T-helper 1 cell treated with Interleukin-12 subunit alpha and Interleukin-12 subunit beta and Interleukin-4 antibody, amounts not matched to agents 30 μg/mL and 1 μg/mL, for 36 hours (primary cell): ENCODE data around the gene ENTPD8.
"Not testable (repeated sequence)": the region's sequence is repeated elsewhere in the genome, so short reads cannot be mapped to it uniquely, and the experiment has no call there.

Experiments used
- H3K27ac Mint-ChIP-seq: one replicate; pipeline ENCODE4 v1.8.0; 2021; ENCODE audit warnings: mild to moderate bottlenecking, mixed read lengths
- H3K27me3 Mint-ChIP-seq: one replicate; pipeline ENCODE4 v1.8.0; 2021; ENCODE audit warnings: low read depth, mixed read lengths
- H3K36me3 Mint-ChIP-seq: one replicate; pipeline ENCODE4 v1.8.0; 2021; ENCODE audit warnings: low read depth, mixed read lengths
- H3K4me1 Mint-ChIP-seq: one replicate; pipeline ENCODE4 v1.8.0; 2021; ENCODE audit warnings: low read depth, mixed read lengths
- H3K4me3 Mint-ChIP-seq: one replicate; pipeline ENCODE4 v1.8.0; 2021; ENCODE audit warnings: mild to moderate bottlenecking, moderate library complexity, mixed read lengths
- H3K9me3 Mint-ChIP-seq: one replicate; pipeline ENCODE4 v1.8.0; 2021; ENCODE audit warnings: mixed read lengths

ENTPD8 gene

GRCh38 chr9:137479892-137480685 lies 38.9 kb upstream of the ENTPD8 start:
- Mint-ChIP-seq H3K27ac (no peak overlapping the region), H3K4me3 (no peak overlapping the region), H3K4me1 (peaks cover 5% of the 10 kb centered on the region), H3K27me3 (no peaks in the 10 kb centered on the region), H3K36me3 (peaks cover 3% of the 10 kb centered on the region), H3K9me3 (peaks cover 9% of the 10 kb centered on the region)

- Mint-ChIP-seq H3K27me3 (no peaks in the 10 kb centered on the region), H3K4me3 (no peak overlapping the region), H3K36me3 (peaks cover 3% of the 10 kb centered on the region), H3K9me3 (peaks cover 12% of the 10 kb centered on the region), H3K27ac (no peak overlapping the region), H3K4me1 (peaks cover 5% of the 10 kb centered on the region)
Measured at GRCh38 chr9:137478962-137479861, 38.1 kb upstream of the ENTPD8 start.

GRCh38 chr9:137478613-137478961 lies 37.4 kb upstream of the ENTPD8 start:
- H3K27ac Mint-ChIP-seq, result no peak overlapping the region

GRCh38 chr9:137477778-137478612 lies 36.8 kb upstream of the ENTPD8 start:
- peaks cover 23% of the 10 kb centered on the region for H3K9me3 Mint-ChIP-seq
- H3K4me1 Mint-ChIP-seq, result peaks cover 5% of the 10 kb centered on the region
- no peak overlapping the region for H3K27ac Mint-ChIP-seq
- no peaks in the 10 kb centered on the region for H3K27me3 Mint-ChIP-seq
- H3K4me3 Mint-ChIP-seq, result no peak overlapping the region
- peaks cover 3% of the 10 kb centered on the region for H3K36me3 Mint-ChIP-seq

More at GRCh38 chr9:137478613-137478961, 37.4 kb upstream of the ENTPD8 start:
- Mint-ChIP-seq H3K27me3 (no peaks in the 10 kb centered on the region), H3K4me3 (no peak overlapping the region), H3K4me1 (peaks cover 5% of the 10 kb centered on the region), H3K36me3 (peaks cover 3% of the 10 kb centered on the region), H3K9me3 (peaks cover 19% of the 10 kb centered on the region)

- H3K27ac Mint-ChIP-seq, result no peak overlapping the region
- no peaks in the 10 kb centered on the region for H3K27me3 Mint-ChIP-seq
- H3K4me1 Mint-ChIP-seq, result peaks cover 1% of the 10 kb centered on the region
- peaks cover 26% of the 10 kb centered on the region for H3K9me3 Mint-ChIP-seq
- H3K36me3 Mint-ChIP-seq, result peaks cover 3% of the 10 kb centered on the region
- H3K4me3 Mint-ChIP-seq, result no peak overlapping the region
Measured at GRCh38 chr9:137476856-137477255, 35.7 kb upstream of the ENTPD8 start.

GRCh38 chr9:137475666-137476065 lies 34.5 kb upstream of the ENTPD8 start:
- H3K27me3 Mint-ChIP-seq, result no peaks in the 10 kb centered on the region
- peaks cover 26% of the 10 kb centered on the region for H3K9me3 Mint-ChIP-seq
- peaks cover 2% of the 10 kb centered on the region for H3K4me1 Mint-ChIP-seq
- peaks cover 3% of the 10 kb centered on the region for H3K36me3 Mint-ChIP-seq
- no peak overlapping the region for H3K27ac Mint-ChIP-seq
- no peak overlapping the region for H3K4me3 Mint-ChIP-seq

GRCh38 chr9:137474271-137474670 lies 33.1 kb upstream of the ENTPD8 start:
- Mint-ChIP-seq H3K27ac (no peak overlapping the region), H3K27me3 (peaks cover 5% of the 10 kb centered on the region), H3K4me3 (no peak overlapping the region), H3K4me1 (peaks cover 5% of the 10 kb centered on the region), H3K36me3 (peaks cover 3% of the 10 kb centered on the region), H3K9me3 (peaks cover 26% of the 10 kb centered on the region)

- Mint-ChIP-seq H3K27me3 (peaks cover 13% of the 10 kb centered on the region), H3K36me3 (peaks cover 2% of the 10 kb centered on the region), H3K4me1 (peaks cover 5% of the 10 kb centered on the region), H3K4me3 (no peak overlapping the region), H3K9me3 (peaks cover 20% of the 10 kb centered on the region), H3K27ac (no peak overlapping the region)
Measured at GRCh38 chr9:137470785-137471184, 29.6 kb upstream of the ENTPD8 start.

GRCh38 chr9:137467896-137468295 lies 26.7 kb upstream of the ENTPD8 start:
- Mint-ChIP-seq H3K27me3 (peaks cover 13% of the 10 kb centered on the region), H3K27ac (no peak overlapping the region), H3K36me3 (no peaks in the 10 kb centered on the region), H3K9me3 (peaks cover 2% of the 10 kb centered on the region), H3K4me1 (peaks cover 5% of the 10 kb centered on the region), H3K4me3 (no peak overlapping the region)

GRCh38 chr9:137467161-137467581 lies 26.0 kb upstream of the ENTPD8 start:
- H3K4me3 Mint-ChIP-seq, result no peak overlapping the region
- no peaks in the 10 kb centered on the region for H3K9me3 Mint-ChIP-seq
- peaks cover 13% of the 10 kb centered on the region for H3K27me3 Mint-ChIP-seq
- H3K36me3 Mint-ChIP-seq, result no peaks in the 10 kb centered on the region
- no peak overlapping the region for H3K27ac Mint-ChIP-seq
- peaks cover 5% of the 10 kb centered on the region for H3K4me1 Mint-ChIP-seq

GRCh38 chr9:137466389-137467085 lies 25.4 kb upstream of the ENTPD8 start:
- not testable (repeated sequence) for H3K4me3 Mint-ChIP-seq, H3K36me3 Mint-ChIP-seq, H3K4me1 Mint-ChIP-seq, H3K27ac Mint-ChIP-seq, H3K9me3 Mint-ChIP-seq
- H3K27me3 Mint-ChIP-seq, result peaks cover 13% of the 10 kb centered on the region

GRCh38 chr9:137465720-137466388 lies 24.7 kb upstream of the ENTPD8 start:
- no peaks in the 10 kb centered on the region for H3K9me3 Mint-ChIP-seq
- H3K4me1 Mint-ChIP-seq, result peaks cover 4% of the 10 kb centered on the region
- H3K36me3 Mint-ChIP-seq, result no peaks in the 10 kb centered on the region
- H3K27me3 Mint-ChIP-seq, result peaks cover 13% of the 10 kb centered on the region
- H3K27ac Mint-ChIP-seq, result no peak overlapping the region
- no peak overlapping the region for H3K4me3 Mint-ChIP-seq

- H3K36me3 Mint-ChIP-seq, result no peaks in the 10 kb centered on the region
- H3K4me1 Mint-ChIP-seq, result no peaks in the 10 kb centered on the region
- peaks cover 13% of the 10 kb centered on the region for H3K27me3 Mint-ChIP-seq
- no peak overlapping the region for H3K4me3 Mint-ChIP-seq
- no peaks in the 10 kb centered on the region for H3K9me3 Mint-ChIP-seq
- H3K27ac Mint-ChIP-seq, result no peak overlapping the region
Measured at GRCh38 chr9:137465000-137465719, 24.0 kb upstream of the ENTPD8 start.
